Naive thymus-derived CD4-positive, alpha-beta T cell (primary cell): Measurements from ENCODE around the gene BIRC6. TPM values are rescaled to one million over a fixed set of nuclear protein-coding genes. Genes with fewer than 3 reads are reported as not detected.
"Not testable (repeated sequence)": the region's sequence is repeated elsewhere in the genome, so short reads cannot be mapped to it uniquely, and the experiment has no call there.

Experiments
- ATAC-seq: fragments of 150-1000 bp; cut with Tn5 transposase; 2 replicates; pipeline ENCODE4 v1.10.0; 2021; ENCODE audit warnings: mild to moderate bottlenecking, moderate library complexity
- CTCF ChIA-PET: fragments of 350-600 bp; sonication (Branson Sonifier 250); formaldehyde crosslinking; loops from one replicate; lab custom pipeline; 2021; ENCODE audit warnings: antibody characterized with exemption; lab: Charles Lee
- POLR2A ChIA-PET: fragments of 350-600 bp; sonication (Branson Sonifier 250); formaldehyde crosslinking; loops from one replicate; lab custom pipeline; 2021; ENCODE audit warnings: antibody characterized with exemption, inconsistent platforms; lab: Charles Lee
- DNase-seq, 9 donors: peaks; one replicate each; pipeline versions ENCODE4 v3.0.0 to v3.0.0-alpha.2; 2020 to 2022; ENCODE audit warnings: mixed read lengths in 1 of 9
- H3K27ac ChIP-seq: one replicate; pipeline ENCODE4 v1.7.0; 2013; ENCODE audit warnings: mild to moderate bottlenecking, low read depth, low read length, moderate library complexity
- H3K27me3 ChIP-seq, 2 donors: one replicate each; pipeline ENCODE4 v1.7.0; 2013; ENCODE audit warnings: low read length in 2 of 2, mild to moderate bottlenecking in 2 of 2, moderate library complexity in 2 of 2; ENCODE audit not compliant: control insufficient read depth in 2 of 2, insufficient read depth in 2 of 2
- H3K36me3 ChIP-seq, 3 experiments: 1 replicate in 2 of 3; 2 replicates in 1 of 3; pipeline ENCODE4 v1.7.0; 2013; ENCODE audit warnings: low read length in 3 of 3, mild to moderate bottlenecking in 3 of 3, moderate library complexity in 1 of 3; ENCODE audit not compliant: insufficient read depth in 3 of 3, control insufficient read depth in 2 of 3
- H3K4me1 ChIP-seq, 2 donors: one replicate each; pipeline ENCODE4 v1.7.0; 2013; ENCODE audit warnings: low read length in 2 of 2, mild to moderate bottlenecking in 2 of 2, moderate library complexity in 1 of 2; ENCODE audit not compliant: control insufficient read depth in 2 of 2, insufficient read depth in 2 of 2
- H3K4me3 ChIP-seq: 2 replicates; pipeline ENCODE4 v1.7.0; 2013; ENCODE audit warnings: mild to moderate bottlenecking, low read length
- H3K9me3 ChIP-seq, 3 experiments: 1 replicate in 2 of 3; 2 replicates in 1 of 3; pipeline ENCODE4 v1.7.0; 2013; ENCODE audit warnings: low read length in 3 of 3; ENCODE audit not compliant: control insufficient read depth in 2 of 3
- H3K27ac Mint-ChIP-seq, 9 donors: one replicate each; pipeline ENCODE4 v1.8.0; 2020 to 2022; ENCODE audit warnings: mixed read lengths in 9 of 9, mild to moderate bottlenecking in 8 of 9, moderate library complexity in 5 of 9, inconsistent platforms in 2 of 9
- H3K27me3 Mint-ChIP-seq, 5 donors: one replicate each; pipeline ENCODE4 v1.8.0; 2021 to 2022; ENCODE audit warnings: mixed read lengths in 5 of 5, mild to moderate bottlenecking in 1 of 5
- H3K36me3 Mint-ChIP-seq, 5 donors: one replicate each; pipeline ENCODE4 v1.8.0; 2020 to 2022; ENCODE audit warnings: mixed read lengths in 5 of 5, mild to moderate bottlenecking in 3 of 5, inconsistent platforms in 1 of 5
- H3K4me1 Mint-ChIP-seq, 7 donors: one replicate each; pipeline ENCODE4 v1.8.0; 2020 to 2022; ENCODE audit warnings: mixed read lengths in 7 of 7, mild to moderate bottlenecking in 3 of 7, inconsistent platforms in 1 of 7
- H3K4me3 Mint-ChIP-seq, 10 donors: one replicate each; pipeline ENCODE4 v1.8.0; 2020 to 2022; ENCODE audit warnings: mild to moderate bottlenecking in 10 of 10, mixed read lengths in 10 of 10, moderate library complexity in 6 of 10, inconsistent platforms in 2 of 10
- H3K9me3 Mint-ChIP-seq, 11 donors: one replicate each; pipeline ENCODE4 v1.8.0; 2020 to 2022; ENCODE audit warnings: mixed read lengths in 11 of 11, mild to moderate bottlenecking in 4 of 11, inconsistent platforms in 1 of 11, moderate library complexity in 1 of 11
- intact Hi-C, 2 donors: fragments of 100-400 bp; cut with micrococcal nuclease; formaldehyde crosslinking; loops; one replicate each; pipeline ENCODE4 v1.15.1; 2023
- polyA plus RNA-seq, 2 donors: library from polyadenylated mRNA; unstranded; fragments of 300-500 nt; fragmentation: Illumina TruSeq; gene quantifications; one replicate each; pipeline ENCODE4 v1.2.3, GENCODE V29; 2021
- total RNA-seq, 6 experiments: library from RNA in 5 of 6; stranded (reverse) in 5 of 6; gene quantifications; 1 replicate in 5 of 6; 2 replicates in 1 of 6; pipeline ENCODE4 v1.2.3 and lab custom pipeline; 2021 to 2026

The BIRC6 gene, protein sequence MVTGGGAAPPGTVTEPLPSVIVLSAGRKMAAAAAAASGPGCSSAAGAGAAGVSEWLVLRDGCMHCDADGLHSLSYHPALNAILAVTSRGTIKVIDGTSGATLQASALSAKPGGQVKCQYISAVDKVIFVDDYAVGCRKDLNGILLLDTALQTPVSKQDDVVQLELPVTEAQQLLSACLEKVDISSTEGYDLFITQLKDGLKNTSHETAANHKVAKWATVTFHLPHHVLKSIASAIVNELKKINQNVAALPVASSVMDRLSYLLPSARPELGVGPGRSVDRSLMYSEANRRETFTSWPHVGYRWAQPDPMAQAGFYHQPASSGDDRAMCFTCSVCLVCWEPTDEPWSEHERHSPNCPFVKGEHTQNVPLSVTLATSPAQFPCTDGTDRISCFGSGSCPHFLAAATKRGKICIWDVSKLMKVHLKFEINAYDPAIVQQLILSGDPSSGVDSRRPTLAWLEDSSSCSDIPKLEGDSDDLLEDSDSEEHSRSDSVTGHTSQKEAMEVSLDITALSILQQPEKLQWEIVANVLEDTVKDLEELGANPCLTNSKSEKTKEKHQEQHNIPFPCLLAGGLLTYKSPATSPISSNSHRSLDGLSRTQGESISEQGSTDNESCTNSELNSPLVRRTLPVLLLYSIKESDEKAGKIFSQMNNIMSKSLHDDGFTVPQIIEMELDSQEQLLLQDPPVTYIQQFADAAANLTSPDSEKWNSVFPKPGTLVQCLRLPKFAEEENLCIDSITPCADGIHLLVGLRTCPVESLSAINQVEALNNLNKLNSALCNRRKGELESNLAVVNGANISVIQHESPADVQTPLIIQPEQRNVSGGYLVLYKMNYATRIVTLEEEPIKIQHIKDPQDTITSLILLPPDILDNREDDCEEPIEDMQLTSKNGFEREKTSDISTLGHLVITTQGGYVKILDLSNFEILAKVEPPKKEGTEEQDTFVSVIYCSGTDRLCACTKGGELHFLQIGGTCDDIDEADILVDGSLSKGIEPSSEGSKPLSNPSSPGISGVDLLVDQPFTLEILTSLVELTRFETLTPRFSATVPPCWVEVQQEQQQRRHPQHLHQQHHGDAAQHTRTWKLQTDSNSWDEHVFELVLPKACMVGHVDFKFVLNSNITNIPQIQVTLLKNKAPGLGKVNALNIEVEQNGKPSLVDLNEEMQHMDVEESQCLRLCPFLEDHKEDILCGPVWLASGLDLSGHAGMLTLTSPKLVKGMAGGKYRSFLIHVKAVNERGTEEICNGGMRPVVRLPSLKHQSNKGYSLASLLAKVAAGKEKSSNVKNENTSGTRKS (N-terminal part only)
- total RNA-seq (100 to 1,000 TPM; 130 to 159 (median 145) TPM), polyA plus RNA-seq (10 to 100 TPM; 21.8 to 25.3 TPM), total RNA-seq (lab: John Stamatoyannopoulos, UW) (534 reads per million, percentile 98 among the genes with 10 or more reads in this experiment)

DNA sequence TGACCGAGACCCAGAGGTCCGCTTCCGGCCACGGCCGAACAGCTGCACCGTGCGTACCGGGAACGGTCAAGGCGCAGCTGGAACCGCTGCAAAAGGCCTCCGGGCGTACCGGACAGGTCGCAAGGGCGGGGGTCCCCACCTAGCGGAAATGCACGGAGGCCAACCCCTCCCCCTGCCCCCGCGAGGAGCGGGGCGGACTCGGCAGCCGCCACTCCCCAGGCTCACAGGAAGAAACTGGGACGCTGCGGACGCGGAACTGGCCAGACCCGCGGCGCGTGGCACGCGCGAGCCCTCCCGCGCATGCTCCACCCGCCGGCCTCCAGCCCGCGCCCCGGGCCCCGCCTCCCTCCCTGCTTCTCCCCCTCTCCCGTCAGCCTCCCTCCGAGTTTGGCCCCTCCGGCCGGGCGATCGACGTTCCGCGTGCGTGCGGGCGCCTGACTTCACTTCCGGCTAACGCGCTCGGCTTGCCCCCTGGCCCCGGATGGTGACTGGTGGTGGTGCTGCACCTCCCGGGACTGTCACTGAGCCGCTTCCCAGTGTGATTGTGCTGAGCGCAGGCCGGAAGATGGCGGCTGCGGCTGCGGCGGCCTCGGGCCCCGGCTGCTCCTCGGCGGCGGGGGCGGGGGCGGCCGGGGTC lies at the start of gene BIRC6:
Gene BIRC6 (plus strand): TSS at position 343 of the 637 bp plus-strand sequence. CDS start 139 bp downstream, at position 482.
- DNase-seq (peak; percentile 74 to 96 (median 82)), ATAC-seq (peak; percentile 92)
- Histone ChIP-seq H3K27me3 (no peaks in the 10 kb centered on the region), H3K4me3 (peak within 1 kb of the TSS; percentile 77), H3K9me3 (no peaks in the 10 kb centered on the region), H3K4me1 (peaks cover 6 to 21% of the 10 kb centered on the region in 2 donors), H3K36me3 (peaks cover 0 to 6% (median 0%) of the 10 kb centered on the region in 3 experiments), H3K27ac (peak within 1 kb of the TSS; percentile 92)
- ChIA-PET POLR2A (interaction anchor here (0.6 to 1.0 kb wide), 3 partner anchors 78 to 293 kb away, joined by 3 to 4 read pairs (median 3); partner anchors contain the start of gene SLC30A6), CTCF (no interaction called here)
- H3K27ac Mint-ChIP-seq: peak within 1 kb of the TSS; percentile 60 to 98 (median 92)
- intact Hi-C loops: loop anchor here (1.0 to 5.0 kb wide), 10 partner anchors 39 to 1243 kb away; partner anchors contain the start of genes FAM98A (in 2 of the 2), SLC30A6 (in 2 of the 2), SPAST (in 2 of the 2) and TTC27 (in 2 of the 2)
- peaks cover 27 to 42% (median 35%) of the 10 kb centered on the region in 7 donors for H3K4me1 Mint-ChIP-seq
- peak within 1 kb of the TSS; percentile 87 to 98 (median 92) for H3K4me3 Mint-ChIP-seq
- peaks cover 5 to 17% (median 6%) of the 10 kb centered on the region in 5 donors for H3K36me3 Mint-ChIP-seq
- H3K27me3 Mint-ChIP-seq: no peaks in the 10 kb centered on the region
- no peaks in the 10 kb centered on the region for H3K9me3 Mint-ChIP-seq

- Histone ChIP-seq H3K4me1 (no peaks in the 10 kb centered on the region), H3K36me3 (peaks cover 0 to 18% (median under 1%) of the 10 kb centered on the region in 3 experiments), H3K9me3 (no peaks in the 10 kb centered on the region), H3K27ac (no peak overlapping the region), H3K27me3 (no peaks in the 10 kb centered on the region), H3K4me3 (no peak overlapping the region)
- no peaks in the 10 kb centered on the region for H3K27me3 Mint-ChIP-seq
- H3K4me1 Mint-ChIP-seq: no peaks in the 10 kb centered on the region
- intact Hi-C loops: no loop called here
- DNase-seq (no peak), ATAC-seq (no peak)
- H3K4me3 Mint-ChIP-seq: no peak overlapping the region
- H3K9me3 Mint-ChIP-seq: no peaks in the 10 kb centered on the region
- ChIA-PET POLR2A (no interaction called here), CTCF (no interaction called here)
- peaks cover 0 to 20% (median 15%) of the 10 kb centered on the region in 5 donors for H3K36me3 Mint-ChIP-seq
- no peak overlapping the region for H3K27ac Mint-ChIP-seq
Measured at GRCh38 chr2:32310577-32310976, 46.2 kb upstream of the BIRC6 start.

DNA sequence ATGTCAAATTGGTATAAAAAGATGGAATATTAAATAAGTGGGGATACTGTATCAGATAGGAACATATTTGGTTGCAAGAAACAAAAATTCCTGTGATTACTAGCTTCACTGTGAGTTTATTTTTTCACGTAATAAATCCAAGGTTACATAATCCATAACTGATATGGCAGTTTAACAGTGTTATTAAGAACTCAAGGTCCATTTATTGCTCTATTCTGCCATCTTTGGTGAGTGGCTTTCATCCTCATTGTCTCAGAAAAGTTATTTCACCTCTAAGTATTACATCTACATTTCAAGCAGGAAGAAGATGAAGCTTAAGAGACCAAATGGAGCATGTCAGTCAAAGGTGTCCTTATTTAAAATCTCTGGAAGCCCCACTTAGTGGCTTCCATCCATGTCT lies 41.9 kb upstream of the BIRC6 start:
- intact Hi-C loops: loop anchor here in 1 of 2 donors (5.0 kb wide), 1 partner anchor 42 kb away; the partner anchor contains the start of gene BIRC6
- no peak for ATAC-seq
- Mint-ChIP-seq H3K36me3 (peaks cover 0 to 16% (median 7%) of the 10 kb centered on the region in 5 donors), H3K4me1 (no peaks in the 10 kb centered on the region), H3K4me3 (no peak overlapping the region), H3K27me3 (no peaks in the 10 kb centered on the region), H3K9me3 (no peaks in the 10 kb centered on the region), H3K27ac (no peak overlapping the region)
- peaks cover 0 to 8% (median 0%) of the 10 kb centered on the region in 3 experiments for H3K36me3 ChIP-seq
- H3K27me3 ChIP-seq: no peaks in the 10 kb centered on the region
- H3K4me1 ChIP-seq: no peaks in the 10 kb centered on the region
- ChIA-PET POLR2A (interaction anchor here (0.6 kb wide), 1 partner anchor 40 kb away, joined by 3 read pairs; no protein-coding TSS in a partner anchor), CTCF (no interaction called here)
- no peaks in the 10 kb centered on the region for H3K9me3 ChIP-seq
- DNase-seq: no peak
- H3K27ac ChIP-seq: no peak overlapping the region
- no peak overlapping the region for H3K4me3 ChIP-seq

- H3K9me3 ChIP-seq, H3K4me1 Mint-ChIP-seq, ATAC-seq, H3K27ac Mint-ChIP-seq, H3K27me3 ChIP-seq, DNase-seq, CTCF ChIA-PET, H3K4me3 ChIP-seq, H3K4me3 Mint-ChIP-seq, H3K36me3 ChIP-seq, intact Hi-C loops, H3K4me1 ChIP-seq, H3K27ac ChIP-seq, H3K9me3 Mint-ChIP-seq, POLR2A ChIA-PET, H3K27me3 Mint-ChIP-seq: not testable (repeated sequence)
- H3K36me3 Mint-ChIP-seq: peaks cover 0 to 23% (median 18%) of the 10 kb centered on the region in 5 donors
Measured at GRCh38 chr2:32328679-32329078, 28.1 kb upstream of the BIRC6 start.

- H3K9me3 Mint-ChIP-seq, H3K9me3 ChIP-seq, H3K27ac Mint-ChIP-seq, H3K4me3 Mint-ChIP-seq, intact Hi-C loops, POLR2A ChIA-PET, H3K4me1 ChIP-seq, DNase-seq, H3K4me3 ChIP-seq, H3K36me3 ChIP-seq, H3K4me1 Mint-ChIP-seq, ATAC-seq, CTCF ChIA-PET, H3K27me3 Mint-ChIP-seq, H3K27me3 ChIP-seq, H3K27ac ChIP-seq: not testable (repeated sequence)
- peaks cover 0 to 23% (median 18%) of the 10 kb centered on the region in 5 donors for H3K36me3 Mint-ChIP-seq
Measured at GRCh38 chr2:32329180-32329980, 27.4 kb upstream of the BIRC6 start.
